Measurements from ENCODE around the gene VASN. TPM values are rescaled to one million over a fixed set of nuclear protein-coding genes. Genes with fewer than 3 reads are reported as not detected.

Gene VASN
- total and polyA plus RNA-seq, 10 of the 15 experiments (the other 5 are each of a cell fraction or from before 2014, with no cell fraction given) = 0.02 to 0.19 (median 0.14) TPM; not detected in 6

DNA sequence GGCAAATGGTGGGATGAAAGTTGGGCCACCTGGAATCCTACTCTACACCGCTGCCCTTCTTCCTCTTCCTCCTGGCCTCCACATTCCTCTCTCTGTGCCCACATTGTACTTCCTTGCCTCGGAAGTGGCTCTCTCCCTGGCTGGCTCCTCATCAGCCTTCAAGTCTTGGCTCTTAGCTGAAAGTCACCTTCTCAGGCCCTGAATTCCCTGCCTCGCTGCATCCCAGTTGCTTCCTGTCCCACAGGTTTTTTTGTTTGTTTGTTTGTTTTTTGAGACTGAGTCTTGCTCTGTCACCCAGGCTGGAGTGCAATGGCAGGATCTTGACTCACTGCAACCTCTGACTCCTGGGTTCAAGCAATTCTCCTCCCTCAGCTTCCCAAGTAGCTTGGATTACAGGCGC, 18.0 kb upstream of the VASN start (continued):
- no peak for TF ChIP-seq NFYA (IDR thresholded peaks at IDR 0.05; ENCODE audit: borderline replicate concordance, low read depth, low read length)

- no peak for TF ChIP-seq YBX1 (IDR thresholded peaks at IDR 0.05)
- TF ChIP-seq, protein P1, sequence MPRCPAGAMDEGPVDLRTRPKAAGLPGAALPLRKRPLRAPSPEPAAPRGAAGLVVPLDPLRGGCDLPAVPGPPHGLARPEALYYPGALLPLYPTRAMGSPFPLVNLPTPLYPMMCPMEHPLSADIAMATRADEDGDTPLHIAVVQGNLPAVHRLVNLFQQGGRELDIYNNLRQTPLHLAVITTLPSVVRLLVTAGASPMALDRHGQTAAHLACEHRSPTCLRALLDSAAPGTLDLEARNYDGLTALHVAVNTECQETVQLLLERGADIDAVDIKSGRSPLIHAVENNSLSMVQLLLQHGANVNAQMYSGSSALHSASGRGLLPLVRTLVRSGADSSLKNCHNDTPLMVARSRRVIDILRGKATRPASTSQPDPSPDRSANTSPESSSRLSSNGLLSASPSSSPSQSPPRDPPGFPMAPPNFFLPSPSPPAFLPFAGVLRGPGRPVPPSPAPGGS (IDR thresholded peaks at IDR 0.05; ENCODE audit: borderline replicate concordance, insufficient read depth, low read depth, low read length, poor library complexity, severe bottlenecking) = no peak
- no peak for TF ChIP-seq ETV6 (conservative IDR thresholded peaks at IDR 0.05 in 1 of 2, IDR thresholded peaks at IDR 0.05 in 1 of 2; ENCODE audit: borderline replicate concordance in 1 of 2, low read depth in 1 of 2)
- TF ChIP-seq, protein P2, sequence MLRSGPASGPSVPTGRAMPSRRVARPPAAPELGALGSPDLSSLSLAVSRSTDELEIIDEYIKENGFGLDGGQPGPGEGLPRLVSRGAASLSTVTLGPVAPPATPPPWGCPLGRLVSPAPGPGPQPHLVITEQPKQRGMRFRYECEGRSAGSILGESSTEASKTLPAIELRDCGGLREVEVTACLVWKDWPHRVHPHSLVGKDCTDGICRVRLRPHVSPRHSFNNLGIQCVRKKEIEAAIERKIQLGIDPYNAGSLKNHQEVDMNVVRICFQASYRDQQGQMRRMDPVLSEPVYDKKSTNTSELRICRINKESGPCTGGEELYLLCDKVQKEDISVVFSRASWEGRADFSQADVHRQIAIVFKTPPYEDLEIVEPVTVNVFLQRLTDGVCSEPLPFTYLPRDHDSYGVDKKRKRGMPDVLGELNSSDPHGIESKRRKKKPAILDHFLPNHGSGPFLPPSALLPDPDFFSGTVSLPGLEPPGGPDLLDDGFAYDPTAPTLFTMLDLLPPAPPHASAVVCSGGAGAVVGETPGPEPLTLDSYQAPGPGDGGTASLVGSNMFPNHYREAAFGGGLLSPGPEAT (IDR thresholded peaks at IDR 0.05; ENCODE audit: low read depth) = no peak
- SMC1A ChIA-PET (ENCODE audit: uncharacterized antibody, unreplicated experiment) = no interaction called here
- Histone ChIP-seq H3K27ac (ENCODE audit: control insufficient read depth, insufficient read depth) (no peak overlapping the region), H3K79me2 (ENCODE audit: control insufficient read depth, insufficient read depth, low read length) (peaks cover 12% of the 10 kb centered on the region), H3K36me3 (ENCODE audit: control insufficient read depth in 2 of 2, insufficient read depth in 2 of 2, low read length in 1 of 2) (peaks cover 4 to 6% of the 10 kb centered on the region in 2 experiments; a peak in 3 of 4 replicates), H3K4me3 (no peak overlapping the region), H3K9ac (ENCODE audit: control insufficient read depth, insufficient read depth, low read length) (no peak overlapping the region), H3K9me3 (replicated peaks; ENCODE audit: control insufficient read depth, insufficient read depth, low read length) (no peaks in the 10 kb centered on the region), H3K27me3 (replicated peaks in 1 of 2; ENCODE audit: control insufficient read depth in 2 of 2, insufficient read depth in 2 of 2, low read length in 1 of 2) (no peaks in the 10 kb centered on the region), H2AFZ (ENCODE audit: control insufficient read depth, low read depth, low read length) (no peak overlapping the region), H3K4me2 (ENCODE audit: control insufficient read depth, insufficient read depth) (no peak overlapping the region), H4K20me1 (ENCODE audit: control insufficient read depth, insufficient read depth) (no peaks in the 10 kb centered on the region), H3K4me1 (ENCODE audit: control insufficient read depth, insufficient read depth, low read length) (no peaks in the 10 kb centered on the region)
- RAD21 ChIA-PET (ENCODE audit: unreplicated experiment) = no interaction called here
- WGBS (ENCODE audit: insufficient coverage, insufficient replicate concordance, low lambda C conversion rate, missing lambda C conversion rate) = 88% methylated on average over 17 of the region's 20 CpGs
- FAIRE-seq (no peak), ATAC-seq (no peak), DNase-seq (ENCODE audit: low read depth, low spot score) (no peak)
- intact Hi-C loops (cut with micrococcal nuclease; ENCODE audit: unreplicated experiment) = loop anchor here (10.0 kb wide), 1 partner anchor 120 kb away; the partner anchor contains the start of genes HMOX2 and NMRAL1
- CTCF ChIA-PET = interaction anchor here (2.4 kb wide), 1 partner anchor 101 kb away, joined by 6 read pairs; no protein-coding TSS in a partner anchor
- no TSS peak for BruUV-seq (replicated peaks)
- POLR2A ChIA-PET = no interaction called here
- in situ Hi-C loops (cut with MboI) = no loop called here
These were observed 16.9 kb upstream of the VASN start for GRCh38 chr16:4354512-4355409.

All from GM12878 (cell line).